HG02610 (cell line): Measurements from ENCODE around the gene TIMM10B.
A peak's percentile ranks its signal among the peaks of the same experiment; 100 is the strongest.

Experiments used
- ATAC-seq: cut with Tn5 transposase; IDR thresholded peaks from one replicate; pipeline ENCODE4 v1.9.1; 2021; ENCODE audit warnings: mild to moderate bottlenecking, moderate library complexity; ENCODE audit not compliant: unreplicated experiment

The TIMM10B gene, protein sequence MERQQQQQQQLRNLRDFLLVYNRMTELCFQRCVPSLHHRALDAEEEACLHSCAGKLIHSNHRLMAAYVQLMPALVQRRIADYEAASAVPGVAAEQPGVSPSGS

DNA sequence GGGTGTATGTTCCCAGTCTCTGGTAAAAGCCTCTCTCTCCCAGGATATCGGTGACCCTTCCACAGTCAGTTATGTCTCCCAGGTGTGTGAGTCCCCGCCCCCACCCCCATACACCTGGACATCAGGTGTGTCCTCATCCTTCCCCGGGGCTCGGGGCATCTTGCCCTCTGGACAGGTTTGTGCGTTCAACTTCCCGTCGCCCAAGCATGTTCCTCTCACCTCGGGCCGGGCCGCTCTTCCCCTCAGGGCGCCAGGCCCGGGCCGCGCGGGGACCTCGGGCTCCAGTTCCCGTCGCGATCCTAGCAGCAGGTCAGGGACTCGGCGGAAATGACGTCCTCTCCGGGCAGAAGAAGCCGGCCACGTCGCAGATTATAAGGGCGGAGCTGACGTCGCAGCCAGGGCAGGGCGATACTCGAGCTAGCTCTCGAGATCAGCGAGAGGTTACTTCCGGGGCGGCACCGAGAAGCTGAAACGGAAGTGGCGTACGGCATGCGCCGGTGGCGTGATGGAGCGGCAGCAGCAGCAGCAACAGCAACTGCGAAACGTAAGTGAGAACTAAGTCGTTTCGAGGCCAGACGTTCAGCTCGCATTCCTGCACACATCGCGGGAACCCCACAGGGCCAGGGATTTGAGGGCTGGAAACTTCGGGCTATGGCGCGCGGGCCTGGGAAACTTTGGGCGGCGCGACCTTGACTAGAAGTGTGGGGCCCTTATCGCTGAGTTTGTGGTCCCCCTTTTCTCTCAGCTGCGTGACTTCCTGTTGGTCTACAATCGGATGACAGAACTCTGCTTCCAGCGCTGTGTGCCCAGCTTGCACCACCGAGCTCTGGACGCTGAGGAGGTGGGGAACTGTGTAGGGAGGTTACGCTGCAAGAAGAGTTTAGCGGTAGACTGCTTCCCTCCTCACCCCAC lies at the start of gene TIMM10B, which contains the start of gene ARFIP2:
TIMM10B (plus strand) TSS at position 490 of the 912 bp plus-strand sequence; CDS start at position 506, 16 bp downstream.
ARFIP2 (minus strand) TSS at position 320 of the 912 bp plus-strand sequence. CDS start 910 bp downstream, outside the sequence.
- peak; percentile 99 for ATAC-seq

DNA sequence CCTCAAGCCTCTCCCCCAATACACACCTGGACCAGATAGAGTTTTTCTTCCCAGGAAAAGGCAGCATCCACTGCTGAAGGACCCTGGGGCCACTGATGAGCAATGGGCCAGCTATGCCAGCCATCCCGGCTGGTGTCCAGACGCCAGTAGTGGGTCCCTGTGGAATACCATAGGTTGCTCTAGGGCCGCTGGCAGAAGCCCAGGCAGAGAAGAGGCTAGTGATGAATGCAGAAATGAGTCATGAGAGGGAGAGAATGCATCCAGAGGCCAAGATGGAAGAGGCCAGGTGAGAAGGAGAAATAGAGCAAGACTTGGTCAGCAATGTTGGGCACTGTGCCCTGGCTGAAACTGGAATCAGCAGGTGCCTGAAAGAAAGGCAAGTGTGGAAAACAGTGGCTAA lies 49.4 kb upstream of the TIMM10B start:
- ATAC-seq: no peak

DNA sequence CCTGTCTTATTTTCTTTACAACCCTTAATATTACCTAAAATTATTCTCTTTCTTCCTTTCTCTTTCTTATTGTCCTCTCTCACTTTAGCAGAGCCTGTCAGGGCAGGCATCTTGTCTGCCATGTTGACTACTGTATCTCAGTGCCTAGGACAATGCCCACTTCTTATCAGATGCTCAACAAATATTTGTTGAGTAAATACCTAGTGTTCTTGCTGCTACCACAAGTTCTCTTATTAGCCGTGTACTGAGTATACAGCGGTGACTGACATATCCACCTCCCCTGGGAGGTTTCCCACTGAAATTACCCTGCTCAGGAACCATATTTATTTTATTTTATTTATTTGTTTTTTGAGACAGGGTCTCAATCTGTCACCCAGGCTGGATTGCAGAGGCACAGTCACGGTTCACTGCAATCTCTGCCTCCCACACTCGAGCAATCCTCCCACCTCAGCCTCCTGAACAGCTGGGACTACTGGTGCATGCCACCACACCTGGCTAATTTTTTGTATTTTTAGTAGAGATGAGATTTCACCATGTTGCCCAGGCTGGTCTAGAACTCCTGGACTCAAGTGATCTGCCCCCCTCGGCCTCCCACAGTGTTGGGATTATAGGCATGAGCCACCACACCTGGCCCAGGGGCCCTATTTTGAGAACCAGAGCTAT lies 47.2 kb upstream of the TIMM10B start:
- peak; percentile 47 for ATAC-seq

DNA sequence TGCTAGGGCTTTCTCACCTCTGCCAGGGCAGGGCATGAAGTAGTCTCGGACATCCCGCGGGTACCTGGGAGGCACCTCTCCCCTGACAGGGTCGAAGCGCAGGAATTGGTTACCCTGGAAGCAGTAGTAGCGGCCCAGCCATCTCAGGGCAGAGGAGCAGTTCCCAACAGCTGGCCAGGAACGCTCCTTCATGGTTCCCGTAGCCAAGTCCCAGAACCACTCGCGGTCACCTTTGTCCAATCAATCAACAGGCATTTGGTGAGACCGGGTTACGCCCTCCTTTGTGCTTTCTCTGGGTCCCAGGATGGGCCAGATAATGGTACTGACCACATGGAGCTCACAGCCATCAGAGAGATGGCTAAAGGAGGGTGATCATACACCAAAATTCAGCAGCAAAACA lies 43.9 kb upstream of the TIMM10B start:
- no peak for ATAC-seq

DNA sequence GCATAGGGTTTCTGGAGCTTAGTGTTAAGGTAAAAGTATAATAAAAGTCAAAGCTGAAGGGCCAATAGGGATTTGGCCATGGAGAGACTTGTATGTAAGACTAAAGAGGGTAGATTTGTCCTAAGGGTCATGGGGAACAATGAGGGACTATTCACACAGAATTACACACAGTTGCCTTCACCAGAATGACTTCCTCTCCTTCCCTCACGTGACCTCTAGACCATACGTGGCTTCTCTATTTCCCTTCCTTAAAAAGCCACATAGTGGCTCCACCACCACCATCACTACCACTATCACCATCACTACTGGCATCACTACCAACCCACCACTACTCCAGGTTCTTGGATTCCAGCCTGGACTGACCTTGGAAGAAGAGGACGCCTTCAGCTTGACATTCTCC lies 43.3 kb upstream of the TIMM10B start:
- ATAC-seq: no peak

DNA sequence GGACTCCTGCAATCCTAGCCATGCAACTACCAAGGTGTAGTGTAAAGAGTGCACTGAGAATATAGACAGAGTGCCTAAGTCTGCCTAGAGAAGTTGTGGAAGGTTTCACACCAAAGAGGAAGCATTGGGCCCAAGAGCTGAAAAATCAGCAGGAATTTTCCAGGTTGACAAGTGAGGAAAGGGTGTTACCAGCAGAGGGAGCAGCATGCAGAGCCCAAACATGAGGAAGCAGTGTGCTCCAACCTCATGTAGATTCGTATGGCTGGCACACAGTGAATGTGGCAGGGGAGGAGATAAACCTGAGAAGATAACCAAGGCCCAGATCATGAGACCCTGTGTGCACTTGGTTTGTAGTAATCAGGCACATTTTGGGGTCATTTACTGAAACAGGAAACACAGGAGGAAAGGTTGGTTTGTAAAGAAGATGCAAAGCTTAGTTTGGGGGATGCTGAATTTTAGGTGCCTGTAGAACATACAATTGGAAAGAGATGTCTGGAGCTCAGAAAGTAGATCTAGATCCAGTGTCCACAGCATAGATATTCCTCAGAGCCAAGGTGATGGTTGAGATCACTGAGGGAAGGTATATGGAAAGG lies 42.2 kb upstream of the TIMM10B start:
- no peak for ATAC-seq

DNA sequence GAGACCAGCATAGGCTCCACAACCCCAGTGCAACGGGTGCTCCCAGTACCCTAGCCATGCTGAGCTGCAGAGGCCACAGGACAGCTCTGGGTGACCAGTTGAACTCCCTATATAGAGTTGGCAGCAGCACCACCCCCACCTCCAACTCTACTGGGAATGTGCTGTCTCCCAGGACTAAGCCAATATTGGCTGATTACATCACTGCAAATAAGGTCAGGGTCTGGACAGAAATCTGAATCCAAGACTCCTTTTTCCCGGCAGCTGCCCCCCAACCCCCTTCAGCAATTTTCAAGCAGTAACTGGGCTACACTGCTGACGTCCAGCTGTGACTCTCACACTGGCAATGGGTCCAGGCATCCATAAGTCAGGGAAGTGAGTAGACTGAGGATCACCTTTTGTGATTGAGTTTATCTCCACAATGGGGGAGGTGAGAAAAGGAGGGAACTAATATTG lies 40.4 kb upstream of the TIMM10B start, which contains the start of gene HPX:
HPX (minus strand) TSS at position 82 of the 453 bp plus-strand sequence; CDS start at position 58, 24 bp downstream.
- no peak for ATAC-seq

DNA sequence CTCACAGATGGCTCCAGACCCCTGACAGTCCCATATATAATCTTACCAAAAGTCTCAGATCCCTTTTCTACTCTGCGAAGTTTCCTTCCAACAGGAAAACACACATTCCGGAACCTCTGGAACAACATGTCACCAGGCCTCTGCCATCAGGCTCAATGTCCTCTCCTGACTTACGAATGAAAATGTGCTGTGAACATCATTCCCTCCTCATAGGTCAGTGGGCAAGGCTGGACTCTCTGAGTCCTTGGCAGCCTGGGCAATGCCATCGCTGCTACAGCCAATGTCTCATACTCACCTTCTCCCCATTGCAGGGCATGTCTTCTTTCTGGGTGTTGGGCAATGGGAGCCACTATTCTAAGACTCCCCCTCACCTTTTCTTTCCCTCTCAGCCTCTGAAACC lies 38.9 kb upstream of the TIMM10B start:
- no peak for ATAC-seq

DNA sequence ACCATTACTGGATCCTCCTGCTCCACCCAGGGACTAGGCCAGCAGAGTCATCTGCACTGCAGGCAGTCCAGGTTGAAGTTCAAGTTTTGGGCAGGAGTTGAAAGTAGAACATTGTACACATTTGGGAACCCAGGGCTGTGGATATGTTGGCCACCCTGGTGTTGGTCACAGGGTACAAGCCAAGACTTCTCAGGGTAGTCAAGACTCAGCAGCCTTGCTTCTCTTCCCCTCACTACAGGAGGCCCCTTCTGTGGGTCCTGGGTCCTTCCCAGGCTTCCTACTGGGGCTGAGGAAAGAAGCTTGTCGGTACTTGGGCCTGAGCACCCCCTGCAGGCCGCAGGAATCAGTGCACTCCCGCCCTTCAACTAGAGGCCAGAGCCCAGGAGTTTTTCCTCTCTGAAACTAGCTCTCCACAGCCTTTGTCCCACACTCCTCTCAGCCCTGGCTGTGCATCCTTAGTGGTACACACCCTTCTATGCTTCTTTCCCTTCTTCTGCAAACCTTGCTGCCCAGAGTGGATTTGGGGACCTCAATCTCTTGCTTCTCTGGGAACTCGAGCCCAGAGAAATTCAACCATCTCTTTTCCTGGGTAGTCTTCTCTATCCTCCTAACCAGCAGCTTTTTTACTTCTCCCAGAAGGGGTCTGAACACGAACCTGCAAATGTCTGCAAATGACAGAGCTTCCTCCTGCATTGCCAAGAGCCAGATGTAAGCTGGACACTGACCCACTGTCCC lies 37.9 kb upstream of the TIMM10B start:
- ATAC-seq: peak; percentile 76

DNA sequence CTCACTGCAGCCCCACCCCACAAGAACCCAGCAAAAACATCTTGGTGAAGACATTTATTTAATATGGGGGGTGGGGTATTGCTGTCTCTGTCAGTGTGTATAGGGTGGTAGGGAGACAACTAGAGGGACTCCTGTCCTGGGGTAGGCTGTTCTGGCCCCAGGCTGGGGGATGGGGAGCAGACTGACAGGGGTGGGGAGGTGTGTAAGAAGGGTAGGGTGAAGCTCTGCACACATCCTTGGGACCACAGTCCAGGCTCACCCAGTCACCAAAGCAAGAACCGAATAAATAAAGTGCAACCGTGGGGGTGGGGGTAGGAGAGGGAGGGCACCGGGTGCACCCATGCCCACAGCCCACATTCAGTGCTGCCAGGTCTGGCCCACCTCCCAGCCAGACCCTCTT lies 32.7 kb upstream of the TIMM10B start:
- no peak for ATAC-seq

DNA sequence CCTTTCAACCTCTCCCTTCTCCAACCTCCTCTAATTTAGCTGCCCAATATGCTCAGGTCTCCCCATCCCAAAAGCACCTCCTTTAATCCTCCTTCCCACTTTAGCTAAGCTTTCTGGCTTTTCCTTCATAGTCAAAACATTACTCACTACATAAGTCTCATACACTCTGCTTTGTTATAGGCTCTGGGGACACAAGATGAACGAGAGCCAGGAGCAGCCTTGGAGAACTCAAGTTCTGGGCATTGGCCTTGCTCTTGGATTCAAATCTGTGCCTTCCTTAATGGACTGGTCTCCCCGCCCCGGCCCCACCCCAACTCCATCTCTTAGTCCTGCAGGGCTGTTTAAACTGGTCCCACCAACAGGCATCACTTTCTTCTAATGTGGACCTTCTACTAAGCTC lies 29.1 kb upstream of the TIMM10B start:
- no peak for ATAC-seq

DNA sequence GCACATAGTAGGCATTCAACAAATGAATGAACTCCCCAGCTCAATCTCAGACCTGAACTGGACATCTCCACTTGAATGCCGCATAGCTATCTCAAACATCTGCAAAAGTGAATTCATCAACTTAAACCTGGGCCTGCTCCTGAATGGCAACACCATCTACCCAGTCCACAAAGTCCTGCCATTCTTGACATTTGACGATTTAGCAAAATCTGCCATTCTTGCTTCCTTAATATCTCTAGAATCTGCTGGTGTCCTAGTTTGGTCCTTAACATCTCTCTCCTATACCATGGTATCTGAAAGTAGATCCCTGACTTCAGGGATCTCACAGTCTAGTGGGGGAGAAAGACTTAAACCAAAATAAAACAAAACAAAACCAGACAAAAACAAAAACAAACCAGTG lies 28.1 kb upstream of the TIMM10B start:
- no peak for ATAC-seq

DNA sequence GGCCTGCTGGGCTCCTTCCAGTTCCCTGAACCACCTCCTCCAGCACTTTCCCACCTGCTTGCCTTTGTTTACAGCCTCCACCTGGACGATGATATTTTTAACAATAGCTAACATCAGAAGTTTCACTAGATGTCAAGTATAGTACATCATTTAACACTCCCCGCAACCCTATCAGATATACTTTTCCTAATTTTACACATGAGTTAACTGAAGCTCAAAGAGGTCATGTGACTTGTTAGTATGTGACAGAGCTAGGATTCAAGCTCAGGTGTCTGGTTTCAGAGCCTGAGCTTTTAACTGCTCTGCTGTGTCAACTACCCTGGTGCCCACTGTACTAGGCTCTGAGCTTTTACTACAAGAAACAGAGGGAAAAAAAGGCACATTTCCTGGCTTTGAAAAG lies 26.2 kb upstream of the TIMM10B start:
- ATAC-seq: no peak

DNA sequence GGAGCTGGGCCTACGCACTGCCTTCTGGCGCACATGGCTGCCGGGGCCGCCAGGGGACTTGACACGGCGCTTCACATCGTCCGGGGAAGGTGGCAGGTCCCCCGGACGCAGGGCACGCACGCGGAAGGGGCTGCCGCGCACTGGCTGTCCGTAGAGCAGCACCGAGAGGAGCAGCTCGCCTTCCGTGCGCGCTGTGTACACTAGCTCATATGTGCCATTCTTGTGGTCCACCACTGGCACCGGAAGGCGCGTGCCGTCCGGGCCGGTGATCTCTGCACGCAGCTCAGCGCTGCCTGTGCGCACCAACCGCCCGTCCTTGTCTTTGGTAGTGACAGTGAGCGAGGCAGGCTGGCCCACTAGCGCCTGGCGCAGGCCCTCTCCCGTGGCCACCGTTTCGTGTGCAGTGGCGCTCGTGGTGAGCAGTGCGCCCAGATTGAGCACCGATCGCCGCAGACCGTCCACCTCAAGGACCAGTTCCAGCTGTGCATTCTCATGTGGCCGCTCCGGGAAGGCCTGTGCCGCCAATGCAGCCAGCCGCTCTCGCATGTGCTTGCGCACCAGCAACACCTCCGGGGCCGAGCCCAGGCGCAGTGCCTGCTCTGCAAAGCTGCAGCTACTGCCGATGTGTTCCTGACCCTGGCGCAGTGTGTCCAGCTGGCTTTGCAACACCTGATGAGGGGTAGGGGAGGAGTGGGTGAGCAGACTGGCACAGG lies 24.8 kb upstream of the TIMM10B start:
- ATAC-seq: no peak

DNA sequence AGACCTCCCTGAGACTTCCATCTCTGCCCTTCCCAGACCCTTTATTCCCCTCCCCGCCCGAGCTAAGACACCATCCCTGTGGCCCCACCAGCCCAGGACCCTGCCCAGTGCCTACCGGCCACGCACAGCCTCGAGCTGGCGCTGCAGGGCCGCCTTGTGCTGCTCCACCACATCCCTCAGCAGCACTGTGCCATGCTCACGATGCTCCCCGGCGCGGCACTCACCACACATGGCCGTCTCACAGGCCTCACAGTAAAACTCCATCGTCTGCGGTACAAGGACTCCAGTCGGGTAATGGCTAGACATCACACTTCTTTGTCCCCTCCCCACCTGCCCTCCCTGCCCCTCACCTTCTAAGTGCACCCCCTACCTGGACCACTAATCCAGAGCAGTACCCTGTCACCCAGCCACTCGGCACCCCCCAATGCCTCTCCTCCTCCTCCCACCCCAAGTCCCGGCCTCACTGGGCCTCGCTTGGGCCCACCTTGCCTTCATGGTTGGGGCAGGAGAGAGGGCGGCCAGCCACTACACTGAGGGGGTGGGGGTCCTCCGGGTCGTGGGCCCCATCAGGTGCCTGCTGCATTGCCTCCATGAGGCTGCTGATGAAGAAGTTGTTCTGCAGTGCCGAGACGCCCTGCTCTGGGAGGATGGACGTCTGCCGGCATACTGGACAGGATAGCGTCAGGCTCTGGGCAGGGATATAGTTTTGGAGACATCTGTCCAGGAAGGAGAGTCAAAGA lies 23.6 kb upstream of the TIMM10B start:
- ATAC-seq: no peak

DNA sequence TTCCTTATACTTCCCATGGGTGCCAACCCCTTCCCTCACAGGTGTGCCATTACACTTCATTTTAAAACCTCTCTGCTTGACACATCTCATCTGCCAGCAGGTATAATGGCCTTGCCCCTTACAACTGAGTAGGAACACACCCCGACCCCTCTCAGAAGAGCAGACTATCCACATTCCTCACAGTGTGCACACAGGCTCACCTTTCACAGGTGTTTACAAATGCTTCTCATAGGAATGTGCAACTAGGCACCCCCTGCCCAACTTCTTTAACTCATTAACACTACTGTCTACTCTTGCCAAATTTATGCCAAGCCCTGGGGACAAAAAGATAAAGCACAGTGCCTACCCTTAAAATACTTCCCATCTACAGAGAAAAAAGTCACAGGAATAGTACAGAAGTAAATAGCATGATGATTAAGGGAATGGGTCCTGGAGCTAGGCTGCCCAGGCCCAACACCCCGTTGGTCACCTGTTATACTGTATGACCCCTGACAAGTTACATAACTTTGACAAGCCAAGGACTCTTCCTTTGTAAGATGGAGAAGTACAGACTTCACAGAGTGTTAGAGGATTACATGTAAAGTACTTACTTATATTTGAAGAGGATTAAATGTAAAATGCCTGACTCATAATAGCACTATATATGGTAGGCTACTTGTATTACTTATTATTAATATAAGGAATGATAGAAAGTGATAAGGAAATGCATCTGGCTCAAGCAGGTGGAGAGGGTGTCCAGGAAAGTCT lies 22.8 kb upstream of the TIMM10B start:
- ATAC-seq: no peak

DNA sequence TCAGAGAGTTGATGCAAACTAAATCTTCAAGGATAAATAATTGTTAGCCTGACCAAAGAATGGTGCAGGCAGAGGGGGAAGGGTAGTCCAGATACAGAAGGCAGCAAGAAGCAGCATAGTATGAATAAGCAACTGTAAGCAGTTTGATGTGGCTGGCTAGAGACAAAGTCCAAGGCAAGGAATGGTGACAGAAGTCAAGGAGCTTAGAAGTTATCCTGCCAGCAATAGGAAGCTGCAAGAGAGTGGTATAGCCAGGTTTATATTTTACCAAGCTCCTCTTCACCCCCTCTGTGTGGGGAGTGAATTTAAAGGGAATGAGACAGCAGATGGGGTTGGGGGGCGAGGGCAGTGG lies 22.2 kb upstream of the TIMM10B start:
- no peak for ATAC-seq

DNA sequence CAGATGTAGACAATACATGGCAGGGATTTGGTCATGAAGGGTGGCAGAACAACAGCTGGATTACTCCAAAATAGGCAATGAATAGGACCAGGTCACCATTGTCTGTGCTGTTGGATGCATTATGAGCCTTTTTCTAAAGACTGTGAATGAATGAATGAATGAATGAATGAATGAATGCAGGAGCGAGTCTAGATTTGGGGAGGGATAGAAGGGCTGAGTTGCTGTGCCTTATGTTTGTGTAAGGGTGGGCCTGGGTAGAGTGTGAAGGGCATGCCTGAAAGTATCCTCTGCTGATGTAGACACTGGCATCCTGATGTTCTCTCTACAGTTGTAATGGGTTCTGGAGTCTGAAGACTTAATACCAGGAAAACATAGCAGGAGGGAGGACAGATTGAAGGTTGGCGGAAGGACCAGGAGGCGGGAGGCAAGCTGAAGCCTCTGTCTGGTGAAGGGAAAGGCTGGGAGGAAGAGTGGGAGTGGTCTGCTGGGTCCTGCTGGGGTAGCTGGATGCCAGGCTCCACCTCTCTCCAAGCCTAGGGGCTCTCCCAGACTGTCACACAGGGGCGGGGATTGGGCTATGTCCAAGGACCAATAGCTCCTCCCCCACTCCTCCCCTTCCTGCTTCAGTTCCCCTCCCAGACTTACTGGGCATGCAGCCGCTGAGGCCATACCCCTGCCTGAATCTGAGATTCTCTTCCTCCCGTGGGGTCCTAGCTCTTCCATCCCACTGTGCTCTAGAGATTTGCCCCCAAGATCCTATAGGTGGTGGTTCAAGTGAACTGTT lies 12.4 kb upstream of the TIMM10B start:
- ATAC-seq: peak; percentile 74
